Trophoblast cell (in vitro differentiated cells and primary cell): ENCODE data around the gene LSM3.

ENCODE experiments used
- DNase-seq, 2 donors: peaks; one replicate each; pipeline ENCODE4 v3.0.0-alpha.2; 2016
- H2AFZ ChIP-seq: 2 replicates; pipeline ENCODE4 v1.6.1; 2013; ENCODE audit warnings: low read length, moderate library complexity, mild to moderate bottlenecking; ENCODE audit not compliant: insufficient read depth, poor library complexity
- H2AK5ac ChIP-seq: 2 replicates; pipeline ENCODE4 v1.6.1; 2013; ENCODE audit warnings: mild to moderate bottlenecking, low read length
- H2BK120ac ChIP-seq: 2 replicates; pipeline ENCODE4 v1.6.1; 2013; ENCODE audit warnings: low read length, mild to moderate bottlenecking, moderate library complexity; ENCODE audit not compliant: insufficient read depth, poor library complexity
- H2BK12ac ChIP-seq: 2 replicates; pipeline ENCODE4 v1.6.1; 2013; ENCODE audit warnings: mild to moderate bottlenecking, low read length, moderate library complexity
- H2BK5ac ChIP-seq: 2 replicates; pipeline ENCODE4 v1.6.1; 2013; ENCODE audit warnings: low read length, low read depth, moderate library complexity, mild to moderate bottlenecking; ENCODE audit not compliant: poor library complexity
- H3K14ac ChIP-seq: 2 replicates; pipeline ENCODE4 v1.6.1; 2013; ENCODE audit warnings: mild to moderate bottlenecking, low read length
- H3K18ac ChIP-seq: 2 replicates; pipeline ENCODE4 v1.6.1; 2013; ENCODE audit warnings: mild to moderate bottlenecking, low read length
- H3K23ac ChIP-seq: 2 replicates; pipeline ENCODE4 v1.6.1; 2013; ENCODE audit warnings: low read length
- H3K27ac ChIP-seq: 2 replicates; pipeline ENCODE4 v1.5.1; 2013; ENCODE audit warnings: low read depth, mild to moderate bottlenecking, inconsistent platforms, low read length, moderate library complexity
- H3K27me3 ChIP-seq: 2 replicates; pipeline ENCODE4 v1.6.1; 2013; ENCODE audit warnings: inconsistent platforms, mild to moderate bottlenecking, low read length, moderate library complexity; ENCODE audit not compliant: insufficient read depth
- H3K36me3 ChIP-seq, 2 experiments: 1 replicate in 1 of 2; 2 replicates in 1 of 2; pipeline ENCODE4 v1.6.1; 2013; ENCODE audit warnings: low read length in 2 of 2, mild to moderate bottlenecking in 2 of 2, moderate library complexity in 1 of 2; ENCODE audit not compliant: insufficient read depth in 2 of 2, control insufficient read depth in 1 of 2
- H3K4ac ChIP-seq: 2 replicates; pipeline ENCODE4 v1.6.1; 2013; ENCODE audit warnings: low read depth, mild to moderate bottlenecking, low read length, moderate library complexity
- H3K4me1 ChIP-seq, 2 experiments: 1 replicate in 1 of 2; 2 replicates in 1 of 2; pipeline ENCODE4 v1.6.1; 2013; ENCODE audit warnings: low read length in 2 of 2, mild to moderate bottlenecking in 2 of 2, moderate library complexity in 1 of 2; ENCODE audit not compliant: insufficient read depth in 2 of 2, control insufficient read depth in 1 of 2
- H3K4me2 ChIP-seq: 2 replicates; pipeline ENCODE4 v1.6.1; 2013; ENCODE audit warnings: inconsistent platforms, mild to moderate bottlenecking, low read length, moderate library complexity
- H3K4me3 ChIP-seq: 2 replicates; pipeline ENCODE4 v1.5.1; 2013; ENCODE audit warnings: mild to moderate bottlenecking, low read depth, low read length, inconsistent platforms
- H3K79me1 ChIP-seq: one replicate; pipeline ENCODE4 v1.6.1; 2013; ENCODE audit warnings: low read length
- H3K79me2 ChIP-seq: 2 replicates; pipeline ENCODE4 v1.6.1; 2013; ENCODE audit warnings: low read length, mild to moderate bottlenecking; ENCODE audit not compliant: control insufficient read depth, insufficient read depth, poor library complexity
- H3K9ac ChIP-seq: 2 replicates; pipeline ENCODE4 v1.6.1; 2013; ENCODE audit warnings: mild to moderate bottlenecking, low read length
- H3K9me3 ChIP-seq: 2 replicates; pipeline ENCODE4 v1.6.1; 2013; ENCODE audit warnings: low read depth, mild to moderate bottlenecking, control low read depth, inconsistent platforms, low read length; ENCODE audit not compliant: insufficient read depth
- H4K12ac ChIP-seq: 2 replicates; pipeline ENCODE4 v1.6.1; 2013; ENCODE audit warnings: low read depth, mild to moderate bottlenecking, low read length, moderate library complexity
- H4K8ac ChIP-seq: 2 replicates; pipeline ENCODE4 v1.6.1; 2013; ENCODE audit warnings: low read depth, mild to moderate bottlenecking, low read length, moderate library complexity
- H4K91ac ChIP-seq: one replicate; pipeline ENCODE4 v1.6.1; 2013; ENCODE audit warnings: low read depth, mild to moderate bottlenecking, low read length, moderate library complexity
- WGBS: extraction: QIAGEN DNeasy Blood & Tissue Kit; methylation state at CpG from one replicate; pipeline ENCODE4 v1.1.7; 2013; ENCODE audit warnings: missing lambda C conversion rate; ENCODE audit not compliant: insufficient read length, insufficient coverage; ENCODE audit errors: extremely low coverage; 5-methylcytosine and 5-hydroxymethylcytosine counted together

Gene LSM3

GRCh38 chr3:14169435-14169834, 9.2 kb upstream of the LSM3 start:
- Histone ChIP-seq H3K9ac (no peak overlapping the region), H4K91ac (no peak overlapping the region), H3K4ac (no peak overlapping the region), H2BK120ac (no peak overlapping the region), H3K27ac (no peak overlapping the region), H3K27me3 (no peaks in the 10 kb centered on the region), H3K4me3 (no peak overlapping the region), H3K4me2 (no peak overlapping the region), H3K79me1 (no peaks in the 10 kb centered on the region), H2BK5ac (no peak overlapping the region), H3K23ac (no peak overlapping the region), H3K4me1 (peaks cover 3 to 8% of the 10 kb centered on the region in 2 experiments), H2AFZ (no peak overlapping the region), H4K8ac (no peak overlapping the region), H4K12ac (no peak overlapping the region), H3K79me2 (no peaks in the 10 kb centered on the region), H3K36me3 (peaks cover 30 to 56% of the 10 kb centered on the region in 2 experiments), H2BK12ac (no peak overlapping the region), H3K9me3 (no peaks in the 10 kb centered on the region), H2AK5ac (no peak overlapping the region), H3K14ac (no peak overlapping the region), H3K18ac (no peak overlapping the region)
- no CpG with 5 or more reads among the region's 2 CpGs for whole genome bisulfite sequencing
- DNase-seq: no peak

GRCh38 chr3:14169871-14170270, 8.7 kb upstream of the LSM3 start:
- H3K27me3 ChIP-seq: no peaks in the 10 kb centered on the region
- H4K8ac ChIP-seq: no peak overlapping the region
- no peak overlapping the region for H4K12ac ChIP-seq
- no peak overlapping the region for H3K23ac ChIP-seq
- H2BK12ac ChIP-seq: no peak overlapping the region
- H3K4ac ChIP-seq: no peak overlapping the region
- no peak overlapping the region for H3K4me2 ChIP-seq
- H3K18ac ChIP-seq: no peak overlapping the region
- H2BK120ac ChIP-seq: no peak overlapping the region
- H3K36me3 ChIP-seq: peaks cover 28 to 52% of the 10 kb centered on the region in 2 experiments
- H2AFZ ChIP-seq: no peak overlapping the region
- H3K4me1 ChIP-seq: peaks cover 3 to 8% of the 10 kb centered on the region in 2 experiments
- no peaks in the 10 kb centered on the region for H3K79me1 ChIP-seq
- no peak overlapping the region for H4K91ac ChIP-seq
- H3K27ac ChIP-seq: no peak overlapping the region
- no peaks in the 10 kb centered on the region for H3K9me3 ChIP-seq
- DNase-seq: no peak
- no peak overlapping the region for H3K9ac ChIP-seq
- no peak overlapping the region for H3K14ac ChIP-seq
- no peak overlapping the region for H2BK5ac ChIP-seq
- H2AK5ac ChIP-seq: no peak overlapping the region
- no peak overlapping the region for H3K4me3 ChIP-seq
- H3K79me2 ChIP-seq: no peaks in the 10 kb centered on the region

- H3K18ac ChIP-seq: no peak overlapping the region
- no peak overlapping the region for H3K23ac ChIP-seq
- DNase-seq: peak; percentile 16 to 78
- peaks cover 3 to 8% of the 10 kb centered on the region in 2 experiments for H3K4me1 ChIP-seq
- no peak overlapping the region for H2BK12ac ChIP-seq
- no peaks in the 10 kb centered on the region for H3K9me3 ChIP-seq
- peaks cover 22 to 46% of the 10 kb centered on the region in 2 experiments for H3K36me3 ChIP-seq
- H4K8ac ChIP-seq: no peak overlapping the region
- no peak overlapping the region for H4K91ac ChIP-seq
- H3K4me3 ChIP-seq: no peak overlapping the region
- no peaks in the 10 kb centered on the region for H3K79me1 ChIP-seq
- H3K4me2 ChIP-seq: no peak overlapping the region
- H4K12ac ChIP-seq: no peak overlapping the region
- H2AFZ ChIP-seq: no peak overlapping the region
- no peak overlapping the region for H2AK5ac ChIP-seq
- H3K79me2 ChIP-seq: no peaks in the 10 kb centered on the region
- H3K4ac ChIP-seq: no peak overlapping the region
- no peak overlapping the region for H3K14ac ChIP-seq
- H3K27me3 ChIP-seq: no peaks in the 10 kb centered on the region
- H3K9ac ChIP-seq: no peak overlapping the region
- H3K27ac ChIP-seq: no peak overlapping the region
- WGBS: no CpG with 5 or more reads among the region's 2 CpGs
- H2BK5ac ChIP-seq: no peak overlapping the region
- no peak overlapping the region for H2BK120ac ChIP-seq
Measured at GRCh38 chr3:14170531-14171159, 8.0 kb upstream of the LSM3 start.

GRCh38 chr3:14172496-14172895, 6.1 kb upstream of the LSM3 start:
- Histone ChIP-seq H3K27me3 (no peaks in the 10 kb centered on the region), H3K36me3 (peaks cover 15 to 32% of the 10 kb centered on the region in 2 experiments), H2AK5ac (no peak overlapping the region), H2BK5ac (no peak overlapping the region), H3K79me2 (peaks cover 2% of the 10 kb centered on the region), H2BK120ac (no peak overlapping the region), H3K79me1 (no peaks in the 10 kb centered on the region), H3K4ac (no peak overlapping the region), H2AFZ (no peak overlapping the region), H3K4me1 (peaks cover 3 to 10% of the 10 kb centered on the region in 2 experiments), H3K4me3 (no peak overlapping the region), H3K4me2 (no peak overlapping the region), H3K23ac (no peak overlapping the region), H3K9me3 (no peaks in the 10 kb centered on the region), H3K27ac (no peak overlapping the region), H3K14ac (no peak overlapping the region), H4K8ac (no peak overlapping the region), H3K18ac (no peak overlapping the region), H4K91ac (no peak overlapping the region), H2BK12ac (no peak overlapping the region), H3K9ac (no peak overlapping the region), H4K12ac (no peak overlapping the region)
- WGBS: no CpG with 5 or more reads among the region's 5 CpGs
- peak in 1 of 2 donors; percentile 36 for DNase-seq
